Measurements from ENCODE around the gene GBE1. TPM values are rescaled to one million over a fixed set of nuclear protein-coding genes. Genes with fewer than 3 reads are reported as not detected.

Gene GBE1
- total and polyA plus RNA-seq, 10 of the 15 experiments (the other 5 are each of a cell fraction or from before 2014, with no cell fraction given) = 21.4 to 62.2 (median 41.5) TPM

DNA sequence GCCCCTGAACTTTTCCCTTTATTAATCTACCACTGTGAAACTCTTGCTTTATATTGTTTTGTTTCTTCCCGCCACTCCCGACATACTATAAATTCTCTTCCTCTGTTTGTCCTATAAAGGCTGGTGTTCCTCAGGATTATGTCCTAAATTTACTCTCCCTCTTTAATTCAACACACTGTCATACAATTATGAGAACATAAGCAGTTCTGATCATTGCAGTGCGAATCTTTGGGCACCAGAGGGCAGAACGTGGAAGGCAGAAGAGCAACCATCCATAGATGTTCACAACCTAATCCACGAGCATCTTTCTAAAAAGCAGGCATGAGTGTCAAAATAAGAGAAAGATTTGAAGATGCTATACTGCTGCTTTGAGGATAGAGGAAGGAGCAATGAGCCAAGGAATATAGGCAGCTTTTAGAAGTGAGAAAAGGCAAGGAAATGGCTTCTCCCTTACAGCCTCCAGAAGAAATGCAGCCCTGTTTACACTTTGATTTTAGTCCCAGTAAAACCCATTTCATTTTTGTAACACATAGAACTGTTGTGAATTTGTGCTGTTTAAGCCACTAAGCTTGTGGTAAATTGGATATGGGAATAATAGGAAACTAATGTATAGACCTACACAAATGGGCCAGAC lies 179.4 kb downstream of the GBE1 start (continued):
- TF ChIP-seq IRF4 (IDR thresholded peaks at IDR 0.05; ENCODE audit: low read depth, low read length) = no peak
- TF ChIP-seq RAD21 (IDR thresholded peaks at IDR 0.05; ENCODE audit: insufficient read depth, low read depth, low read length) = peak; percentile 77

DNA sequence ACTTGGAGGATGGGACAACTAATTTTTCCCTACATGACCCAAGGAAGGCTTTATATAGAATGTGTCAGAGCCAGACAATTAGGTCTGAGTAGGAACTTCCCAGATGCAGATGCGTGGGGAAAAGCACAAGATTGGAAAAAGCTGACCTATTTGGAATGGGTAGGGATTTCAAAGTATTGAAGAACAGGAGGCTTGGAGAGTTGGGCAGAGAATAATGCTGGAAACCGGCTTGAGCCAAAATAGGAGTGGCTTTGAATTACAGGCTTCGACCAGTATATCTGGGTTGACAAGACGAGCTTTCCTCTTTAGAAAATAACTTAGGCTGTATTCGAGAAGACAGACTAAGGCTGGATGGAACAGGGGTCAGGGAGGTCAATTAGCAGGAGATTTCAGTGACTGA lies 181.1 kb downstream of the GBE1 start:
- BruUV-seq (replicated peaks) = no TSS peak
- FAIRE-seq (no peak), ATAC-seq (no peak), DNase-seq (ENCODE audit: low read depth, low spot score) (no peak)
- ChIA-PET RAD21 (ENCODE audit: unreplicated experiment) (no interaction called here), CTCF (interaction anchor here (0.6 kb wide), 1 partner anchor 24 kb away, joined by 3 read pairs; no protein-coding TSS in a partner anchor), SMC1A (ENCODE audit: uncharacterized antibody, unreplicated experiment) (no interaction called here), POLR2A (no interaction called here)
- 97% methylated on average over 5 of the region's 5 CpGs for WGBS (ENCODE audit: insufficient coverage, insufficient replicate concordance, low lambda C conversion rate, missing lambda C conversion rate)
- Histone ChIP-seq H3K79me2 (ENCODE audit: control insufficient read depth, insufficient read depth, low read length) (no peaks in the 10 kb centered on the region), H3K9me3 (replicated peaks; ENCODE audit: control insufficient read depth, insufficient read depth, low read length) (no peaks in the 10 kb centered on the region), H3K4me3 (no peak overlapping the region), H3K9ac (ENCODE audit: control insufficient read depth, insufficient read depth, low read length) (no peak overlapping the region), H3K4me1 (ENCODE audit: control insufficient read depth, insufficient read depth, low read length) (no peaks in the 10 kb centered on the region), H3K27ac (ENCODE audit: control insufficient read depth, insufficient read depth) (no peak overlapping the region), H3K27me3 (replicated peaks in 1 of 2; ENCODE audit: control insufficient read depth in 2 of 2, insufficient read depth in 2 of 2, low read length in 1 of 2) (no peaks in the 10 kb centered on the region), H4K20me1 (ENCODE audit: control insufficient read depth, insufficient read depth) (no peaks in the 10 kb centered on the region), H3K36me3 (ENCODE audit: control insufficient read depth in 2 of 2, insufficient read depth in 2 of 2, low read length in 1 of 2) (no peaks in the 10 kb centered on the region), H2AFZ (ENCODE audit: control insufficient read depth, low read depth, low read length) (no peak overlapping the region), H3K4me2 (ENCODE audit: control insufficient read depth, insufficient read depth) (no peak overlapping the region)
- in situ Hi-C loops (cut with MboI) = loop anchor here (5.0 kb wide), 1 partner anchor 552 kb away; no protein-coding TSS in a partner anchor
- TF ChIP-seq EED (IDR thresholded peaks at IDR 0.05; ENCODE audit: low read depth) (no peak), HDGF (IDR thresholded peaks at IDR 0.05) (no peak), FOS (IDR thresholded peaks at IDR 0.05; ENCODE audit: borderline replicate concordance, extremely low read depth, insufficient read length) (no peak), SRF (IDR thresholded peaks at IDR 0.05; ENCODE audit: low read depth in 2 of 2, low read length in 2 of 2) (no peak), ZSCAN29 (IDR thresholded peaks at IDR 0.05) (no peak), SREBF2 (IDR thresholded peaks at IDR 0.05; ENCODE audit: low read length) (no peak), NFYA (IDR thresholded peaks at IDR 0.05; ENCODE audit: borderline replicate concordance, low read depth, low read length) (no peak), NFXL1 (IDR thresholded peaks at IDR 0.05; ENCODE audit: borderline replicate concordance) (no peak), RFX5 (IDR thresholded peaks at IDR 0.05; ENCODE audit: low read depth, low read length) (no peak), RUNX3 (IDR thresholded peaks at IDR 0.05; ENCODE audit: low read length) (no peak), FOXM1 (IDR thresholded peaks at IDR 0.05; ENCODE audit: low read depth, low read length) (no peak)
- TF ChIP-seq, protein P1, sequence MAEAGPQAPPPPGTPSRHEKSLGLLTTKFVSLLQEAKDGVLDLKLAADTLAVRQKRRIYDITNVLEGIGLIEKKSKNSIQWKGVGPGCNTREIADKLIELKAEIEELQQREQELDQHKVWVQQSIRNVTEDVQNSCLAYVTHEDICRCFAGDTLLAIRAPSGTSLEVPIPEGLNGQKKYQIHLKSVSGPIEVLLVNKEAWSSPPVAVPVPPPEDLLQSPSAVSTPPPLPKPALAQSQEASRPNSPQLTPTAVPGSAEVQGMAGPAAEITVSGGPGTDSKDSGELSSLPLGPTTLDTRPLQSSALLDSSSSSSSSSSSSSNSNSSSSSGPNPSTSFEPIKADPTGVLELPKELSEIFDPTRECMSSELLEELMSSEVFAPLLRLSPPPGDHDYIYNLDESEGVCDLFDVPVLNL (IDR thresholded peaks at IDR 0.05; ENCODE audit: low read depth, low read length) = no peak
- TF ChIP-seq, protein P2, sequence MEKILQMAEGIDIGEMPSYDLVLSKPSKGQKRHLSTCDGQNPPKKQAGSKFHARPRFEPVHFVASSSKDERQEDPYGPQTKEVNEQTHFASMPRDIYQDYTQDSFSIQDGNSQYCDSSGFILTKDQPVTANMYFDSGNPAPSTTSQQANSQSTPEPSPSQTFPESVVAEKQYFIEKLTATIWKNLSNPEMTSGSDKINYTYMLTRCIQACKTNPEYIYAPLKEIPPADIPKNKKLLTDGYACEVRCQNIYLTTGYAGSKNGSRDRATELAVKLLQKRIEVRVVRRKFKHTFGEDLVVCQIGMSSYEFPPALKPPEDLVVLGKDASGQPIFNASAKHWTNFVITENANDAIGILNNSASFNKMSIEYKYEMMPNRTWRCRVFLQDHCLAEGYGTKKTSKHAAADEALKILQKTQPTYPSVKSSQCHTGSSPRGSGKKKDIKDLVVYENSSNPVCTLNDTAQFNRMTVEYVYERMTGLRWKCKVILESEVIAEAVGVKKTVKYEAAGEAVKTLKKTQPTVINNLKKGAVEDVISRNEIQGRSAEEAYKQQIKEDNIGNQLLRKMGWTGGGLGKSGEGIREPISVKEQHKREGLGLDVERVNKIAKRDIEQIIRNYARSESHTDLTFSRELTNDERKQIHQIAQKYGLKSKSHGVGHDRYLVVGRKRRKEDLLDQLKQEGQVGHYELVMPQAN (conservative IDR thresholded peaks at IDR 0.05) = no peak
- TF ChIP-seq, protein P3, sequence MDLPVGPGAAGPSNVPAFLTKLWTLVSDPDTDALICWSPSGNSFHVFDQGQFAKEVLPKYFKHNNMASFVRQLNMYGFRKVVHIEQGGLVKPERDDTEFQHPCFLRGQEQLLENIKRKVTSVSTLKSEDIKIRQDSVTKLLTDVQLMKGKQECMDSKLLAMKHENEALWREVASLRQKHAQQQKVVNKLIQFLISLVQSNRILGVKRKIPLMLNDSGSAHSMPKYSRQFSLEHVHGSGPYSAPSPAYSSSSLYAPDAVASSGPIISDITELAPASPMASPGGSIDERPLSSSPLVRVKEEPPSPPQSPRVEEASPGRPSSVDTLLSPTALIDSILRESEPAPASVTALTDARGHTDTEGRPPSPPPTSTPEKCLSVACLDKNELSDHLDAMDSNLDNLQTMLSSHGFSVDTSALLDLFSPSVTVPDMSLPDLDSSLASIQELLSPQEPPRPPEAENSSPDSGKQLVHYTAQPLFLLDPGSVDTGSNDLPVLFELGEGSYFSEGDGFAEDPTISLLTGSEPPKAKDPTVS (IDR thresholded peaks at IDR 0.05; ENCODE audit: low read depth, low read length) = no peak
- intact Hi-C loops (cut with micrococcal nuclease; ENCODE audit: unreplicated experiment) = loop anchor here (5.0 kb wide), 1 partner anchor 1942 kb away; no protein-coding TSS in a partner anchor
